ENCODE results near the gene THBD.

Gene THBD

GRCh38 chr20:23083553-23084220 lies 34.2 kb upstream of the THBD start:
- DNase-seq = no peak

- no peak for DNase-seq
Observed at GRCh38 chr20:23082846-23083552, 33.5 kb upstream of the THBD start.

- no peak for DNase-seq
Observed at GRCh38 chr20:23081263-23081819, 31.9 kb upstream of the THBD start.

GRCh38 chr20:23080521-23080920 lies 31.0 kb upstream of the THBD start:
- DNase-seq = no peak

GRCh38 chr20:23079926-23080325 lies 30.5 kb upstream of the THBD start:
- no peak for DNase-seq

GRCh38 chr20:23079016-23079351 lies 29.5 kb upstream of the THBD start:
- no peak for DNase-seq

GRCh38 chr20:23078351-23079015 lies 29.0 kb upstream of the THBD start:
- no peak for DNase-seq

- no peak for DNase-seq
Observed at GRCh38 chr20:23077277-23077676, 27.8 kb upstream of the THBD start.

GRCh38 chr20:23074052-23074451 lies 24.6 kb upstream of the THBD start:
- no peak for DNase-seq

GRCh38 chr20:23072892-23073586 lies 23.6 kb upstream of the THBD start:
- no peak for DNase-seq

- DNase-seq = no peak
Observed at GRCh38 chr20:23071996-23072395, 22.5 kb upstream of the THBD start.

- DNase-seq = no peak
Observed at GRCh38 chr20:23071398-23071797, 21.9 kb upstream of the THBD start.

GRCh38 chr20:23069108-23069507 lies 19.6 kb upstream of the THBD start:
- DNase-seq = no peak

GRCh38 chr20:23068283-23068682 lies 18.8 kb upstream of the THBD start:
- no peak for DNase-seq

GRCh38 chr20:23066772-23067171 lies 17.3 kb upstream of the THBD start:
- no peak for DNase-seq

GRCh38 chr20:23065266-23066201 lies 16.1 kb upstream of the THBD start:
- DNase-seq = no peak

- DNase-seq = no peak
Observed at GRCh38 chr20:23063581-23063980, 14.1 kb upstream of the THBD start.

GRCh38 chr20:23063168-23063567 lies 13.7 kb upstream of the THBD start:
- DNase-seq = no peak

- DNase-seq = no peak
Observed at GRCh38 chr20:23062632-23063031, 13.2 kb upstream of the THBD start.

GRCh38 chr20:23061734-23062561 lies 12.5 kb upstream of the THBD start:
- DNase-seq = no peak

- no peak for DNase-seq
Observed at GRCh38 chr20:23061262-23061661, 11.8 kb upstream of the THBD start.
